Left ventricle myocardium superior (tissue), 1 donor: ENCODE data around the gene NFYB. TPM values are rescaled to one million over a fixed set of nuclear protein-coding genes. Genes with fewer than 3 reads are reported as not detected.
"Not testable (repeated sequence)": the region's sequence is repeated elsewhere in the genome, so short reads cannot be mapped to it uniquely, and the experiment has no call there.

ENCODE experiments used
- ATAC-seq: fragments of 200-7000 bp; cut with Tn5 transposase; one replicate; pipeline ENCODE4 v1.9.1; 2020; ENCODE audit warnings: mild to moderate bottlenecking, moderate library complexity
- DNase-seq: peaks from one replicate; pipeline ENCODE4 v3.0.0-alpha.2; 2020
- intact Hi-C: fragments of 100-400 bp; cut with micrococcal nuclease; formaldehyde crosslinking; loops from one replicate; pipeline ENCODE4 v1.11.0; 2022
- total RNA-seq: library from RNA; stranded (reverse); fragmentation: NEBNext Ultra II Directional; extraction: Animal tissue kit (Norgen Biotek cat#: 25700); gene quantifications from one replicate; pipeline ENCODE4 v1.2.1, GENCODE V29; 2021
- donor health status: DM: no; HTN: yes; CAD: no; lungs with severe emphysema.

Gene NFYB
- total RNA-seq, 1 donor from 2014 or later, result 41.5 TPM

DNA sequence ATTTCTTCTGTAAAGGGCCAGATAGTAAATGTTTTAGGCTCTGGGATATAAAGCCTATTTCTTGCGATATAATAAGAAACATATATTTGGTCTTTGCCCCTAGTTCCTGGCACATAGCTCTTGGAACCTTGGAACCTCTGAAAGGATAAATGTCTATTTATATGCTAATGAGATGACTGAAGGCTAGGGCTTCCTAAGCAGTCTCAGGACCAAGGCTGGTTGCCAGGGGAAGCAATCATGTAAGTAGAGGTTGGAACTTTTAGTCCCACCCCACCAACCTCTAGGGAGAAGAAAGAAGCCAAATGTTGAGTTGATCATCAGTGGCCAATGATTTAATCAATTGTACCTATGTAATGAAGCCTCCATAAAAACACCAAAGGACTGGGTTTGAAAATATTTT is 26.6 kb upstream of the NFYB start:
- ATAC-seq (peak; percentile 41), DNase-seq (no peak)
- intact Hi-C loops, result no loop called here

DNA sequence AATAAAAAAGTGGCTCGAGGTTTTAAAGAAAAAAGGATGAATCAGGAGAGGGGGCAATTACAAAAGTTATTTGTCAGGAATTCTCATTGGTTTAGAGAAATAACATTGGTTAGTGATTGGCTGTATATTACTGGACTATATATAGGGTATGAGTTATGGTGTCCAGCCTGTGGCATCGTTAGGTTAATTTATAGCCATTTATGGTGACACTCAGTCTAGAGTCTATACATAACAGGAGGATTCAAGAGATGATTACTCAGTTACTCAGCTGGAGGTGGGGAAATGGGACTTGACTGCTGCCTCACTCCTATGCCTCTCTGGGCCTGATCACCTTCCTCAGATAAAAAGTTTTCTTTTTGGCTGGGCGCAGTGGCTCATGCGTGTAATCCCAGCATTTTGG is 25.6 kb upstream of the NFYB start:
- ATAC-seq (no peak), DNase-seq (no peak)
- intact Hi-C loops, result no loop called here

DNA sequence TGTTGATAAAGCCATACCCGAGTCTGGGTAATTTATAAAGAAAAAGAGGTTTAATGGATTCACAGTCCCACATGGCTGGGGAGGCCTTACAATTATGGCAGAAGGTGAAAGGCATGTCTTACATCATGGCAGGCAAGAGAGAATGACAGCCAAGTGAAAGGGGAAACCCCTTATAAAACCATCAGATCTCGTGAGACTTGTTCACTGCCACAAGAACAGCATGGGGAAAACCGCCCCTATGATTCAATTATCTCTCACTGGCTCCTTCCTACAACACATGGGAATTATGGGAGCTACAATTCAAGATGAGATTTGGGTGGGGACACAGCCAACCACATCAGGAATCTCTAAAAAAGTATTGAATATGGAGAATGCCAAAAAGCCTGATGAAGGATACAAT is 25.0 kb upstream of the NFYB start:
- intact Hi-C loops, ATAC-seq, DNase-seq: not testable (repeated sequence)

DNA sequence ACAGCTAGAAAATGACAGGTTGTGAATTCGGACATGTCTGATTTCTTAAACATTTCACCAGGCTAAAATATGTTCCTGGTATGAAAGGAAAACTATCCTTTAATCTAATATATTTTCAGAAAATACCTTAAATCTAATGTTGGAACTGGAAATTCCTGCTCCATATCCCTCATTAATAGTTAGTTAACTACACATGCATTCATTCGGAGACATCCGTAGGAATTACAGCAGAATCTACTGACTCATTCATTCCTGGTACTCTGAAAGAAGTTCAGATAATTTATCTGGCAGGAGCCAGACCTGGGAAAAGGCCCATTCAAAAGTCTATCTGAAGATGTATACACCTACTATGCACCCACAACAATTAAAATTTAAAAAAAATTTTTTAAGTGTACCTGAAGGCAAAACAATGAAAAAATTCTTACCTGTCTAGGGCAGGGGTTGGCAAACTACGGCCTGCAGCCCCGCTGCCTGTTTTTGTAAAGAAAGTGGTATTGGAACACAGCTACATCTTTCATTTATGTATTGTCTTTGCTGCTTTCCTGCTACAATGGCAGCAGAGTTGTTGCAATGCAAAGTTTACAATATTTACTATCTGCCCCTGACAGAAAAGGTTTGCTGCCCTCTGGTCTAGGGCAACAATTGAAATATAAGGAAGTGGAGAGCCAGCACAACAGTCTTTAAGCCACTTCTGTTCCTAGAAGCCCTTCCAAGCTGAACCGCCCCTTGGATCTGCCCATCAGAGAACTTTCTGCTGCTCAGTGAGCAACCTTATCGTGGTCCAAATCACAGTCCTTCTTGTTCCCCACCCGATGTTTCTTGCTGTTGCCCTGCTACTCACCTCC is 17.9 kb upstream of the NFYB start:
- ATAC-seq (no peak), DNase-seq (no peak)
- intact Hi-C loops, result no loop called here

DNA sequence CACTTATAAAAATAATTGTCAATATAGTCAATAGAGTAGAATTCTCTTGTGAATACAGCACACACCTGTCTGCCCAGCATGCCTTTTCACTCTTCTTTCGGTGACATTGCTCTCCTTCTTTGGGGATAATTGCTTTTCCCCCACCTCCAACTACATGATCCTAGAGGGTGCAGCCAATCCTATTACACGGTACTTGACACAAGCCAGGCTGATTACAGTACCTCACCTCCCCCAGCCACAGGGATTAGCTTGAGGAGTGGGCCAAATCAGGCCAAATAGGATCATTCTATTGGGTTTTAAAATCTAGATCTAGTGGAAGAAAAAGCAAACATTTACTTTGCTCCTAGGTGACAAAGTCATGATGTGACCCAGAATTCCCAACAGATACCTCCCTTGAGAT is 16.8 kb upstream of the NFYB start:
- DNase-seq, result no peak
- no peak for ATAC-seq
- intact Hi-C loops, result no loop called here

DNA sequence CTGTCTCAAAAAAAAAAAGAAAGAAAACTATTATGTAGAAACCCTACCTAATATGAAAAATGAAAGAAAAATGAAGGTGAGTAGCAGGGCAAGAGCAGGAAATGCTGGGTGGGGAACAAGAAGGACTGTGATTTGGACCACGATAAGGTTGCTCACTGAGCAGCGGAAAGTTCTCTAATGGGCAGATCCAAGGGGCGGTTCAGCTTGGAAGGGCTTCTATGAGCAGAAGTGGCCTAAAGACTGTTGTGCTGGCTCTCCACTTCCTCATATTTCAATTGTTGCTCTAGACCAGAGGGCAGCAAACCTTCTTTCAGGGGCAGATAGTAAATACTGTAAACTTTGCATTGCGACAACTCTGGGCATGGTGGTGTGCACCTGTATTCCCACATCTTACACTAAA is 16.3 kb upstream of the NFYB start:
- intact Hi-C loops, result no loop called here
- no peak for ATAC-seq
- no peak for DNase-seq

DNA sequence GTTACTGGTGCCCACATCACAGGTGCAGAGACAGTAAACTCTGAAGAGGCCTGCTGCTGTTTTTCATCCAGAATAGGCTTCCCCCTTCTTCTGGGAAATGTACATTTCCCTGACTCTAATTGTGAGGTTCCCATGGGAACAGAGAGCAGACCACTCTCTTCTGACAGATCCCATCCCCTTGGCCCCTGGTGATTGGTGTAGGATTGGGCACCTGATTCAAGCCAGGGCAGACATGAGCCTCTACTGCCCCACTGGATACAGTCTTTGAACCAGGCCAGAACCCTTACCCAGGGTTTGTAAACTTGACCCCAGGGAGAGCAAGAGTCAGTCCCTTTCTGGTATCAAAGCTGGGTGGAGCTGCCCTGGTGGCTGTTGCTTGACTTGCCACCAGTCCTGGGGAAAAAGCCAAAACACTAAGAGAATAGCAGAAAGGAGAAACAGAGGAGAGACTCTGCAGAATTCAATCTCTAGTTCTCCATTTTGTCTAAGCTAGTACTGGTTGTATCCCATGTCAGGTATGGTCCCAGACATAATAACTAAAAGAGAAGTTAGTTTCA is 14.8 kb upstream of the NFYB start:
- intact Hi-C loops, result no loop called here
- ATAC-seq, result no peak
- no peak for DNase-seq

DNA sequence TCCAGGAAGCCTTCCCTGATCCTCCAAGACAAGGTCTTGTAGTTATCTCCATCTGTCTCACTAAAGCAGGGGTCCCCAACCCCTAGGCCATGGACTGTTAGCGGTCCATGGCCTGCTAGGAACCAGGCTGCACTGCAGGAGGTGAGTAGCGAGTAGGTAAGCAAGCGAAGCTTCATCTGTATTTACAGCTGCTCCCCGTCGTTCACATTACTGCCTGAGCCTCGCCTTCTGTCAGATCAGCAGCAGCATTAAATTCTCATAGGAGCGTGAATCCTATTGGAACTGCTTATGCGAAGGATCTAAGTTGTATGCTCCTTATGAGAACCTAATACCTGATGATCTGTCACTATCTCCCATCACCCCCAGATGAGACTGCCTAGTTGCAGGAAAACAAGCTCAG is 12.4 kb upstream of the NFYB start:
- ATAC-seq, result no peak
- intact Hi-C loops, result no loop called here
- no peak for DNase-seq

DNA sequence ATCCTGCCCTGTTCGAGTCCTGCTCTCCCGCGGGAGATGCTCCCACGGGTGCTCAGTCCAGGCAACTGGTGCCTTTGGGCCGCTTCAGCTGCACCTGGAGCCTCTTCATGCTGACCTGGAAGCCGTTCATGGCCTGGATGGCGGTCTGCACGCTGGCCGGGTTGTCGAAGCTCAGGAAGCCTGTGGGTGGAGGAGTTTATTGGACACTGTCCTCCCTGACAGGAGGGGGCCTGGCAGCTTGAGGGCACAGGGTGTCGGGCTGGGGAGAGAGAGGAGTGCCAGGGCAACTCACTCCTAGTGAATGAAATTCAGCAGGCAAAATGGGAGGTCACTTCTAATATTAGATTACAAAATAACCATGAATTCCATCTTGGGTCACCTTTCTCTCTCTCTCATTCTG is 9.3 kb upstream of the NFYB start:
- intact Hi-C loops, result no loop called here
- no peak for DNase-seq
- ATAC-seq, result peak; percentile 27

DNA sequence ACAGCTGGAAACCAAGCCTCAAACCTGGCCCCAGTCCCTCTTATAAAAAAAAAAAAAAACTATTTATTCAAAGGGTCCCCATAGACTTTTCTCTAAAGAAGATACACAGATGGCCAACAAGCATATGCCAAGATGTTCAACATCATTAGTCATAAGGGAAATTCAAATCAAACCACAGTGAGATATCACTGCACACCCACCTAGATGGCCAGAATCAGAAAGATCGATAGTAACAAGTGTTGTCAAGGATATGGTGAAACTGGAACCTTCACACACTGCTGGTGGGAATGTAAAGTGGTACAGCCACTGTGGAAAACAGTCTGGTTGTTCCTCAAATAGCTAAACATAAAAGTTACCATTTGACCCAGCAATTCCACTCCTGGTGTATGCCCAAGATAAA is 5.9 kb upstream of the NFYB start:
- intact Hi-C loops, result no loop called here
- DNase-seq (no peak), ATAC-seq (no peak)

DNA sequence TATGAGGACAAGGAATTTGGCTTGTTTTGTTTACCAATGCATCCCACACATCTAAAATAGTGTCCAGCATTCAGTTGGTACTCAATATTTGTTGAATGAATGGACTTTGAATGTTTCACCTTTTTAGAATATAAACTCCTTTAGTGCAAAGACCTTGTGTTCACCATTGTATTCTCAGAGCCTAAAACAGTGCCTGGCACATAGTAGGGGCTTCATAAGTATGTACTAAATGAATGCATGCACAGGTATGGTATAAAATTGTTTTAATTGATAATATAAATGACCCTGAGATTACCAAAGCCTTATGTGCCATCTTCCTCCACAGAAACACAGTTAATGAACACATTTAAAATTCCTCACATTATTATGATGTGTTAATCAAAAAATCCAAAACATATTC is 5.0 kb upstream of the NFYB start:
- intact Hi-C loops, result no loop called here
- ATAC-seq, result no peak
- DNase-seq, result no peak

DNA sequence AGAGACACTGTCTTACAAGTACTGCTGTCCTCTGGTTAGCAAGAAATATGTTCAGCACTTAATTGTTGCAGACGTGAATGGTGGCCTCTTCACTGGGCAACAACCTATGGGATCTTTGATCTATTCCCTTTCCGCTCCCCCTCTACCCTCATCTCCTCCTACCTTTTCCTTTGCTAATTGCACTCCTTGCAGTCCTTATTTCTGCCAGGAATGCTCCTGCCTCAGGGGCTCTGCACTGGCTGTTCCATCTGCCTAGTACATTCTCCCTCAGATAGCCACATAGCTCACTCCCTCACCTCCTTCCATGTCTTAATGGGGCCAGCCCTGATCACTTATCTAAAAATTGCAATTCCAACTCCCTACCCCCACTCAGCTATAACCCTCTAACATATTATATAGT is 4.5 kb upstream of the NFYB start:
- DNase-seq, result no peak
- ATAC-seq, result no peak
- intact Hi-C loops, result no loop called here

DNA sequence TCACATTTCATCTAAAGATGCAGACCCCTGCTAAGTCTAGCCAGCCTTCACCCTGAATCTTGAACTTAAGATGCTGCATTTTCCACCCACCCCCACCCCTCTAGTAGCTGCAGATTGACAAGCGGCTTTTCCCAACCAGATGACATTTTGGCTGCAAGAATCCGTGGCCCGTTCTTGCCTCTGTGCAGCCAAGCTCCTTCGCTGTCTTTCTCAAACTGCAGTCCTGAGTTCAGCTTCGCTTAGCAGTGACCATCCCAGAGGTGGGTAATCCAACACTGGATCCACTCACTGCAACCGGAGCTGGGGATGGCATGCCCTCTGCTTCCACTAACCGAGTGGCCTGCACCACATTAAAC is 765 bp upstream of the NFYB start:
- intact Hi-C loops, result no loop called here
- ATAC-seq (peak; percentile 18), DNase-seq (no peak)

DNA sequence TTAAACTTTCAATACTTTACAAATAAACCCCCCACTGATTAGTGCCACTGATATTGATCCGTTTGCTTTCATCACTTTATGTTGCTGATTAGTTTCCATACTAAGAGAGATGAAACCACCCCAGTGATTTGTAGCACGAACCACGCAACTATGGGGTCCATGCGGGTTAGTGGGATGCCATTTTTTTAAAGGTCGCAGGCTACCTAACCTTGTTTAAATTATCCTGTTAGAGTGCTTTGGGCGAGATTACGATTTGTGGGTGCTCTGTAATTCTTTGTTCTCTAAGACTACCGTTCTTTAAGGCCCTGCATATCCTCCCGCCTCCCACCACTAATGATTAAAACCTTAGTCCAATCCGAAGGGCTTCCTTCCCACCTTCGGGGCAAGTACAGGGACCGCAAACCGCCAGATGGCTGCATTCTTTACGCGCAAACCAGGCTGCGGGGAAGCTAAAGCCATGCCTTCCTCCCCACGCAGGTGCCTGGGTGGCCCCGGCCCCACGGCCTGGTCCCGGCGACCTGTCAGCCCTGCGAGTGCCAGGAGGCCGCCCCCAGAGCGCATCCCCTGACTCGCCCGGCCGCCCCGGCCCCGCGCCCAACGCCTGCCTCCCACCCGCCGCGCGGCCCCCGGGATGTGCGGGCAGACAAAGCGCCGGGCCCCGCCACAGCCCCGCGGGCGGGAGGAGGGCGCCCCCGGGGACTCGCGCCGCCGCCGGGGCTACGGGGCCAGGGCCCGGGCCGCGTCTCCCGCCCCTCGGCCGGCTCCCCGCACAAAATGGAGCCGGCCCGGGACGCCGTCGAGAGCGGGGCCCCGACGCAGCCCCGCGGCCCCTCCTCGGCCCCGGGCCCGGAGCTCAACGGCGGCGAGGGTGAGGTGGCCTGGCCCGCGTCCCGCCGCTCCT is 759 bp downstream of the NFYB start:
- peak; percentile 1 for ATAC-seq
- peak; percentile 58 for DNase-seq
- intact Hi-C loops, result no loop called here

DNA sequence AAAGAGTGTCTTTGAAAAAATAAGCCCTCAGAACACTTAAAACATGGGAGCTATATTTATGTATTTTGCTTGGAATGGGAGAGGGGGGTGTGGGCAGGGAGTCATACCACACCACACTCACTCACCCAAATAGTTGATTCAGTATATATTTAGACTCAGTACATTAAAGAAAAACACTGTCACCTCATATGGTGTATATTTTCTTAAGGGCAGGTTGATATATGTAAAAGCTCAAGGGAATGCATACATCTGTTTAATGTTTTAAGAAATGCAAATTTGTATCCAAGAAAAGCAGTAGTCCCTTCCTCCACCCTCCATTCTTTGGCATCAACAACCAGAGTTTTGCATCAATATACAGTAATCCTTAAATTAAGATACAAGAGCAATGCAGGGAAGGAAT is 1.4 kb downstream of the NFYB start:
- intact Hi-C loops, result no loop called here
- ATAC-seq (no peak), DNase-seq (no peak)

DNA sequence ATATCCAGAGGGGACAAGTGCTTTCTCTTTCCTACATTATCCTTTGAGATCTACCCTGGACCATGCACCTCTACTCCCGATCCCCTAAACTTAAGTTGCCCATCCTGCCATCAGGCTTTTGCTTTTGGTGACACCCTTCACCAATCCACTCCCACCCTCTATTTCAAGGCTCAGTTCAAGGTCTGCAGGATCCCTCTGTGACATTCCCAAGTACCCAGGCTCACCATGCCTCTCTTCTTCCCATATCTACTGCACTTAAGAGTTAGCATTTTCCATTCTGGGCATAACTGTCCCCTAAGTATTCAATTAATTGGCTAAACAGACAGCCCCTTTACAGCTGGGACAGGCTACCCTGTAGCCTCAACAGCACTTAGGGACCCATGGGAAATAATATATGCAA is 3.1 kb downstream of the NFYB start:
- intact Hi-C loops, result no loop called here
- no peak for DNase-seq

DNA sequence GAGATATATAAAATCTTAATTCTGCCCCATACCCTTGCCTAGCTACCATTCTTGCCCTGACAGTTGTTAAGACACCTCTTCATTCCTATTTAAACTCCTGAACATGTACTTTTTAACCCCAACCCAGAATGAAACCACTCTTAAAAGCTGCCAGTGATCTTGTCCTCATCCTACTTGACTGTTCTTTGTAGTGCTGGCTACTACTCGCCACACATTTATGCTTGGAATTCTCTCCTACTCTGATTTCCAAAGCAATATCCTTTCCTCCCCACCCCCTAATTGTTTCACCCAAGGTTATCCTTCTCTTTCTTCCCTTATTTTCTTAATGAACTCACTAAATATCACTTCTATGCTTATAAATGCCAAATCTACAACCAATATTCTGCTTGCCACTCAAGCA is 4.1 kb downstream of the NFYB start:
- no peak for ATAC-seq
- intact Hi-C loops, result no loop called here
- no peak for DNase-seq

More for the DNA sequence above, 3.1 kb downstream of the NFYB start:
- ATAC-seq, result no peak

DNA sequence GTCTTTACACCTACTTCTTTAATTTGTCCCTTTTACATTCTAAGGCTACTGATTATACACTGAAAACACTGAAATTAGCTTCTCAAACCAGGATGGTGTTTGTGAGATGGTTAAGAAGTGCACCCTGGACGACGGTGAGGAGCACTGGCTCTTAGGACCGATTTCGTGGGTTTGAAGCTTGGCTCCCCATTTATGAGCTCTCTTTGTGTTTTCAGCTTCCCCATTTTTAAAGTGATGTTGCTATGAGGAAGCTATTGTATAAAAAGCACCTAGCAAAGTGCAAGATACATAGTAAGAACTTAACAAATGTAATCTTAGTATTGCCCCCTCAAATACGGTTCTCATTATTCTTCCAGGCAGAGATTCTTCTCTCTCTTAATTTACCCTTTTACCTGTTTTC is 4.7 kb downstream of the NFYB start:
- ATAC-seq (no peak), DNase-seq (no peak)
- intact Hi-C loops, result no loop called here

DNA sequence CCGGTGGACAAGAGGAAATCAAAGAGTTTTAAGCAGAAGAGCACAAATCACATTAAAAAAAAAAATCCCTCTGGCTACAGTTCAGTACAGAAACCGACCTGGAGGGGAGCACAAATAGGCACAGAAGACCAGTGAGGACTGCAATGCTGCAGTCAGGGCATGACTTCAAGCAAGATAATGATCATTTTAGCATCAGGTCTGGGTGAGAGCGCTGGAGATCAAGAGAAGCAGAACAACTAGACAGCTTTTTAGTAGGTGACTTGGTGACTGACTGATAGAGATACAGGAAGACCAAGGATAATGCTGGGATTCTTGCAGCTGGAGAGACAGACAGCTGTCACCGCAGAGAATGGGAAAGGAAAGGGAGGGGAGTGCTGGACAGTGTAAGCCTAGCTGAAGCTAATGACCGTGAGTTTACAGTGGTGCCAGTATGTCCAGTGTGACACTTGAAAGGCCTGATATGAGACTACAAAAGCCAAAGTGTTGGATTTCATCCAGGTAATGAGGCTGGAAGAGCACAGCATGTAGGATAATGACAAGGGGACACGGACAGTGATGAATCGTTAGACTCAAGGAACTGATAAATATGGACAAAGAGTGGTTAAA is 5.6 kb downstream of the NFYB start:
- DNase-seq (no peak), ATAC-seq (peak; percentile 89)
- intact Hi-C loops, result no loop called here

DNA sequence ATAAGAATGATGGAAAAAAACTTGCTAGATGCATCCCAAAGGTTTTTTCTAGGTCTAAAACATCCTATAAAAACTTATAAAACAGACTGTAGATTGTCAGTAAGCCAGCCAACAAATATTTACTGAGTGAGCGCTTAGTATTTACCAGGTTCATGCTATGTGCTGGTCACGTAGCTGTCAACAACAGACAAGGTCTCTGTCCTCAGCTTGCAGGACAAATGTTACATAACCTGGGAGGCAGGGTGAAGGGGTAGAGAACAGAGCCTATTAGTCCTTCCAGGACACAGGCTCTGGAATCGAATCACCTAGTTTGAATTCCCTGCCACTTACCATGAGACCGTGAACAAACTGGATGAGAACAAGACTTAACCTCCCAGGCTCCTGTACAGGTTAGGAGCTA is 6.4 kb downstream of the NFYB start:
- intact Hi-C loops, result no loop called here
- DNase-seq (no peak), ATAC-seq (peak; percentile 64)
